OCI-LY1 (cell line): ENCODE results near the gene CD55.

Source experiments
- H2AFZ ChIP-seq: fragments of 200-600 bp; sonication (generic), shearing (Covaris generic); 2 replicates; pipeline ENCODE4 v1.6.0; 2014; ENCODE audit warnings: antibody characterized with exemption, mild to moderate bottlenecking, low read length
- H3F3A ChIP-seq: fragments of 200-600 bp; sonication (generic), shearing (Covaris generic); 2 replicates; pipeline ENCODE4 v1.6.0; 2014; ENCODE audit warnings: mild to moderate bottlenecking, antibody characterized with exemption, low read length, moderate library complexity; ENCODE audit not compliant: insufficient read depth
- H3K27ac ChIP-seq: fragments of 200-600 bp; sonication (generic); 2 replicates; pipeline ENCODE4 v1.5.1; 2014; ENCODE audit warnings: low read length, mixed run types, mild to moderate bottlenecking, low read depth; ENCODE audit not compliant: poor library complexity, severe bottlenecking
- H3K27me3 ChIP-seq: fragments of 200-600 bp; sonication (generic); 2 replicates; pipeline ENCODE4 v1.6.0; 2014; ENCODE audit warnings: antibody characterized with exemption, mild to moderate bottlenecking, low read length, moderate library complexity; ENCODE audit not compliant: insufficient read depth
- H3K36me3 ChIP-seq: fragments of 200-600 bp; sonication (generic); 2 replicates; pipeline ENCODE4 v1.6.1; 2014; ENCODE audit warnings: mild to moderate bottlenecking, antibody characterized with exemption, low read length, moderate library complexity, mixed read lengths; ENCODE audit not compliant: insufficient read depth
- H3K4me1 ChIP-seq: fragments of 200-600 bp; sonication (generic); 2 replicates; pipeline ENCODE4 v1.5.1; 2014; ENCODE audit warnings: mild to moderate bottlenecking, low read length, moderate library complexity; ENCODE audit not compliant: insufficient read depth, severe bottlenecking
- H3K4me2 ChIP-seq: fragments of 200-600 bp; sonication (generic), shearing (Covaris generic); 2 replicates; pipeline ENCODE4 v1.6.1; 2014; ENCODE audit warnings: low read length
- H3K4me3 ChIP-seq: fragments of 200-600 bp; sonication (generic); 2 replicates; pipeline ENCODE4 v1.5.1; 2014; ENCODE audit warnings: low read length, low read depth, mild to moderate bottlenecking, mixed read lengths; ENCODE audit not compliant: poor library complexity, severe bottlenecking
- H3K79me2 ChIP-seq: fragments of 200-600 bp; shearing (Covaris generic); 2 replicates; pipeline ENCODE4 v1.6.1; 2016; ENCODE audit warnings: mixed run types, low read length, mixed read lengths; ENCODE audit not compliant: insufficient read depth
- H3K9ac ChIP-seq: fragments of 200-600 bp; sonication (generic), shearing (Covaris generic); 2 replicates; pipeline ENCODE4 v1.6.1; 2014; ENCODE audit warnings: mild to moderate bottlenecking, low read length, mixed read lengths
- H3K9me2 ChIP-seq: fragments of 200-600 bp; sonication (generic), shearing (Covaris generic); 2 replicates; pipeline ENCODE4 v1.6.1; 2014; ENCODE audit warnings: low read depth, mild to moderate bottlenecking, low read length, mixed read lengths
- H3K9me3 ChIP-seq: fragments of 200-600 bp; shearing (Covaris generic); 2 replicates; pipeline ENCODE4 v1.6.1; 2014; ENCODE audit warnings: low read length, mixed read lengths
- H4K20me1 ChIP-seq: fragments of 200-600 bp; sonication (generic), shearing (Covaris generic); 2 replicates; pipeline ENCODE4 v1.6.0; 2016; ENCODE audit warnings: mild to moderate bottlenecking, low read length; ENCODE audit not compliant: insufficient read depth
- CTCF ChIP-seq: fragments of 200-600 bp; sonication (generic), shearing (Covaris generic); IDR thresholded peaks from 2 replicates; pipeline ENCODE4 v1.5.1; 2017; ENCODE audit warnings: mild to moderate bottlenecking, antibody characterized with exemption, low read length, moderate library complexity, mixed read lengths
- EZH2 ChIP-seq: fragments of 200-600 bp; sonication (generic), shearing (Covaris generic); IDR thresholded peaks from 2 replicates; pipeline ENCODE4 v1.8.0; 2017; ENCODE audit warnings: borderline replicate concordance, mixed run types, mild to moderate bottlenecking, antibody characterized with exemption, low read length, moderate library complexity, mixed read lengths

Gene CD55

GRCh38 chr1:207404849-207405525 is 83.5 kb downstream of the CD55 start:
- peak; percentile 91 for TF ChIP-seq CTCF
- TF ChIP-seq EZH2 = no peak
- no peak overlapping the region for H3K9ac ChIP-seq

GRCh38 chr1:207405814-207406213 is 84.3 kb downstream of the CD55 start:
- H3K9ac ChIP-seq = no peak overlapping the region
- H3F3A ChIP-seq = no peaks in the 10 kb centered on the region
- no peaks in the 10 kb centered on the region for H3K79me2 ChIP-seq
- H3K4me2 ChIP-seq = no peak overlapping the region
- no peaks in the 10 kb centered on the region for H3K4me1 ChIP-seq
- no peak overlapping the region for H2AFZ ChIP-seq
- no peaks in the 10 kb centered on the region for H3K36me3 ChIP-seq
- H3K27ac ChIP-seq = no peak overlapping the region
- H4K20me1 ChIP-seq = no peaks in the 10 kb centered on the region
- H3K27me3 ChIP-seq = no peaks in the 10 kb centered on the region
- no peaks in the 10 kb centered on the region for H3K9me2 ChIP-seq
- no peaks in the 10 kb centered on the region for H3K9me3 ChIP-seq
- H3K4me3 ChIP-seq = no peak overlapping the region
- no peak for TF ChIP-seq EZH2
- TF ChIP-seq CTCF = no peak

More at GRCh38 chr1:207404849-207405525, 83.5 kb downstream of the CD55 start:
- Histone ChIP-seq H3K4me3 (no peak overlapping the region), H2AFZ (no peak overlapping the region), H3K79me2 (no peaks in the 10 kb centered on the region), H3K4me1 (no peaks in the 10 kb centered on the region), H3K27ac (no peak overlapping the region), H3K27me3 (no peaks in the 10 kb centered on the region), H4K20me1 (no peaks in the 10 kb centered on the region), H3K4me2 (no peak overlapping the region), H3F3A (no peaks in the 10 kb centered on the region), H3K9me2 (no peaks in the 10 kb centered on the region), H3K36me3 (no peaks in the 10 kb centered on the region), H3K9me3 (no peaks in the 10 kb centered on the region)

GRCh38 chr1:207407655-207408260 is 86.3 kb downstream of the CD55 start:
- TF ChIP-seq CTCF (no peak), EZH2 (no peak)
- no peaks in the 10 kb centered on the region for H3F3A ChIP-seq
- no peaks in the 10 kb centered on the region for H3K36me3 ChIP-seq
- H3K9me3 ChIP-seq = no peaks in the 10 kb centered on the region
- H3K79me2 ChIP-seq = no peaks in the 10 kb centered on the region
- H3K27ac ChIP-seq = no peak overlapping the region
- H3K27me3 ChIP-seq = no peaks in the 10 kb centered on the region
- H3K4me1 ChIP-seq = no peaks in the 10 kb centered on the region
- no peak overlapping the region for H3K4me3 ChIP-seq
- H3K4me2 ChIP-seq = no peak overlapping the region
- no peaks in the 10 kb centered on the region for H4K20me1 ChIP-seq
- H3K9ac ChIP-seq = no peak overlapping the region
- no peak overlapping the region for H2AFZ ChIP-seq
- H3K9me2 ChIP-seq = no peaks in the 10 kb centered on the region
